ENCODE measurements around the gene PFKFB3. TPM values are rescaled to one million over a fixed set of nuclear protein-coding genes. Genes with fewer than 3 reads are reported as not detected.

PFKFB3 gene
- total and polyA plus RNA-seq, 2 experiments from 2014 or later, result 21.6 to 26.2 TPM

GRCh38 chr10:6254201-6254600 lies 51.5 kb downstream of the PFKFB3 start:
- no peak for DNase-seq (ENCODE audit: low spot score)
- Histone ChIP-seq H3K4me1 (ENCODE audit: insufficient read depth) (no peaks in the 10 kb centered on the region), H3K4me2 (no peak overlapping the region), H2AFZ (no peak overlapping the region), H3K9me3 (ENCODE audit: low read depth) (no peaks in the 10 kb centered on the region), H3K36me3 (replicated peaks; ENCODE audit: insufficient read depth, low read depth) (no peaks in the 10 kb centered on the region), H3K27me3 (no peaks in the 10 kb centered on the region), H3K9me2 (replicated peaks; ENCODE audit: insufficient read depth) (no peaks in the 10 kb centered on the region), H3K4me3 (no peak overlapping the region), H4K20me1 (ENCODE audit: insufficient read depth, poor library complexity, severe bottlenecking) (no peaks in the 10 kb centered on the region), H3K79me2 (no peaks in the 10 kb centered on the region), H3K27ac (no peak overlapping the region)
- WGBS (ENCODE audit: low lambda C conversion rate, missing lambda C conversion rate), result 92% methylated on average over 8 of the region's 8 CpGs
- TF ChIP-seq, protein P1, sequence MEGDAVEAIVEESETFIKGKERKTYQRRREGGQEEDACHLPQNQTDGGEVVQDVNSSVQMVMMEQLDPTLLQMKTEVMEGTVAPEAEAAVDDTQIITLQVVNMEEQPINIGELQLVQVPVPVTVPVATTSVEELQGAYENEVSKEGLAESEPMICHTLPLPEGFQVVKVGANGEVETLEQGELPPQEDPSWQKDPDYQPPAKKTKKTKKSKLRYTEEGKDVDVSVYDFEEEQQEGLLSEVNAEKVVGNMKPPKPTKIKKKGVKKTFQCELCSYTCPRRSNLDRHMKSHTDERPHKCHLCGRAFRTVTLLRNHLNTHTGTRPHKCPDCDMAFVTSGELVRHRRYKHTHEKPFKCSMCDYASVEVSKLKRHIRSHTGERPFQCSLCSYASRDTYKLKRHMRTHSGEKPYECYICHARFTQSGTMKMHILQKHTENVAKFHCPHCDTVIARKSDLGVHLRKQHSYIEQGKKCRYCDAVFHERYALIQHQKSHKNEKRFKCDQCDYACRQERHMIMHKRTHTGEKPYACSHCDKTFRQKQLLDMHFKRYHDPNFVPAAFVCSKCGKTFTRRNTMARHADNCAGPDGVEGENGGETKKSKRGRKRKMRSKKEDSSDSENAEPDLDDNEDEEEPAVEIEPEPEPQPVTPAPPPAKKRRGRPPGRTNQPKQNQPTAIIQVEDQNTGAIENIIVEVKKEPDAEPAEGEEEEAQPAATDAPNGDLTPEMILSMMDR (IDR thresholded peaks at IDR 0.05; ENCODE audit: poor library complexity), result no peak
- no peak for TF ChIP-seq EZH2phosphoT487 (IDR thresholded peaks at IDR 0.05; ENCODE audit: low read depth, severe bottlenecking, unreplicated experiment)
- no peak for TF ChIP-seq EZH2 (IDR thresholded peaks at IDR 0.05; ENCODE audit: borderline replicate concordance)

- Histone ChIP-seq H3K4me1 (ENCODE audit: insufficient read depth) (no peaks in the 10 kb centered on the region), H3K4me3 (no peak overlapping the region), H2AFZ (no peak overlapping the region), H3K9me3 (ENCODE audit: low read depth) (no peaks in the 10 kb centered on the region), H3K4me2 (no peak overlapping the region), H3K27me3 (no peaks in the 10 kb centered on the region), H4K20me1 (ENCODE audit: insufficient read depth, poor library complexity, severe bottlenecking) (no peaks in the 10 kb centered on the region), H3K9me2 (replicated peaks; ENCODE audit: insufficient read depth) (no peaks in the 10 kb centered on the region), H3K27ac (no peak overlapping the region), H3K79me2 (no peaks in the 10 kb centered on the region), H3K36me3 (replicated peaks; ENCODE audit: insufficient read depth, low read depth) (no peaks in the 10 kb centered on the region)
- TF ChIP-seq, protein P1 (IDR thresholded peaks at IDR 0.05; ENCODE audit: poor library complexity), result no peak
- DNase-seq (ENCODE audit: low spot score), result no peak
- 85% methylated on average over 19 of the region's 19 CpGs for WGBS (ENCODE audit: low lambda C conversion rate, missing lambda C conversion rate)
Observed at GRCh38 chr10:6255548-6256061, 52.9 kb downstream of the PFKFB3 start.

- Histone ChIP-seq H2AFZ (no peak overlapping the region), H3K27ac (no peak overlapping the region), H3K4me1 (ENCODE audit: insufficient read depth) (no peaks in the 10 kb centered on the region), H3K4me2 (no peak overlapping the region), H3K36me3 (replicated peaks; ENCODE audit: insufficient read depth, low read depth) (no peaks in the 10 kb centered on the region), H3K4me3 (no peak overlapping the region), H3K9me3 (ENCODE audit: low read depth) (no peaks in the 10 kb centered on the region), H3K79me2 (no peaks in the 10 kb centered on the region), H3K9me2 (replicated peaks; ENCODE audit: insufficient read depth) (no peaks in the 10 kb centered on the region), H4K20me1 (ENCODE audit: insufficient read depth, poor library complexity, severe bottlenecking) (no peaks in the 10 kb centered on the region), H3K27me3 (no peaks in the 10 kb centered on the region)
- TF ChIP-seq EZH2phosphoT487 (IDR thresholded peaks at IDR 0.05; ENCODE audit: low read depth, severe bottlenecking, unreplicated experiment), result no peak
- TF ChIP-seq, protein P1 (IDR thresholded peaks at IDR 0.05; ENCODE audit: poor library complexity), result no peak
- no peak for TF ChIP-seq EZH2 (IDR thresholded peaks at IDR 0.05; ENCODE audit: borderline replicate concordance)
- DNase-seq (ENCODE audit: low spot score), result no peak
- WGBS (ENCODE audit: low lambda C conversion rate, missing lambda C conversion rate), result 82% methylated on average over 8 of the region's 8 CpGs
Observed at GRCh38 chr10:6256439-6256838, 53.7 kb downstream of the PFKFB3 start.

DNA sequence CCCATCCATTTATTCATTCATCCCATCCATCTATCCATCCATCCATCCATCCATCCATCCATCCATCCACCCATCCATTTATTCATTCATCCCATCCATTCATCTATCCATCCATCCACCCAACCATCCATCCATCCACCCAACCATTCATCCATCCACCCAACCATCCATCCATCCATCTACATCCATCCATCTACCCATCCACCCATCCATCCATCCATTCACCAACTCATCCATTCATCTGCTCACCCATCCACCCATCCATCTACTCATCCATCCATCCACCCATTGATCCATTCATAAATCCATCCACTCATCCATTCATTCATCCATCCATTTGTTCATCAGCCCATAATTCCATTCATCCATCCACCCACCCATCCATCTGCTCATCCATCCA lies 56.4 kb downstream of the PFKFB3 start:
- DNase-seq (ENCODE audit: low spot score), result no peak
- TF ChIP-seq, protein P1 (IDR thresholded peaks at IDR 0.05; ENCODE audit: poor library complexity), result no peak
- no peak for TF ChIP-seq EZH2 (IDR thresholded peaks at IDR 0.05; ENCODE audit: borderline replicate concordance)
- no peak for TF ChIP-seq EZH2phosphoT487 (IDR thresholded peaks at IDR 0.05; ENCODE audit: low read depth, severe bottlenecking, unreplicated experiment)
- no peaks in the 10 kb centered on the region for H3K9me2 ChIP-seq (replicated peaks; ENCODE audit: insufficient read depth)
- no peak overlapping the region for H3K4me3 ChIP-seq
- H3K4me2 ChIP-seq, result no peak overlapping the region
- H3K27ac ChIP-seq, result no peak overlapping the region
- H3K36me3 ChIP-seq (replicated peaks; ENCODE audit: insufficient read depth, low read depth), result no peaks in the 10 kb centered on the region
- H3K27me3 ChIP-seq, result no peaks in the 10 kb centered on the region
- no peaks in the 10 kb centered on the region for H3K9me3 ChIP-seq (ENCODE audit: low read depth)
- no peak overlapping the region for H2AFZ ChIP-seq
- no peaks in the 10 kb centered on the region for H4K20me1 ChIP-seq (ENCODE audit: insufficient read depth, poor library complexity, severe bottlenecking)
- no peaks in the 10 kb centered on the region for H3K4me1 ChIP-seq (ENCODE audit: insufficient read depth)
- H3K79me2 ChIP-seq, result no peaks in the 10 kb centered on the region
